EL (cell line): ENCODE results near the gene ISYNA1.

Experiments
- DNase-seq: peaks from one replicate; pipeline ENCODE4 v3.0.0-alpha.2; 2016

ISYNA1 gene

DNA sequence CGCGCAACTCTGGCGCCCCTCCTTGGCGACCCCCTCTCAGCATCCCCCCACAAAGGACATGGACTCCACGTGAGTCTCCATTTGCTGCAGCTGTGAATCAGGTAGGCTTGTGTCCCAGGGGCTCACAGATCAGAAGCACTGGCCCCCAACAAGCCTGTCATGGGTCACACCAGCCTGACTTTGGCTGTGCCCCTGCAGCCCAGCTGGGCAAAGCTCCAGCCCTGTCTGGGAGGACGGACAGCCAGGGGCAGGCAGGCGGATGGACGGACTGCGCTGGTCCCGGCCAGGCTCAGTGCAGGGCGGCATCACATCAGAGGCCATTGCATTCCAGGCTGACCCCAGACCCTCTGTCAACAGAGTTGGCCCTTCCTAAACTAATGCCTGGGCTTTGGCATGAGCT is 28.4 kb upstream of the ISYNA1 start:
- DNase-seq = no peak

GRCh38 chr19:18465964-18466339 is 28.0 kb upstream of the ISYNA1 start:
- DNase-seq = no peak

- DNase-seq = no peak
Measured at GRCh38 chr19:18465214-18465963, 27.5 kb upstream of the ISYNA1 start.

GRCh38 chr19:18464646-18465045 is 26.7 kb upstream of the ISYNA1 start:
- DNase-seq = peak; percentile 68

DNA sequence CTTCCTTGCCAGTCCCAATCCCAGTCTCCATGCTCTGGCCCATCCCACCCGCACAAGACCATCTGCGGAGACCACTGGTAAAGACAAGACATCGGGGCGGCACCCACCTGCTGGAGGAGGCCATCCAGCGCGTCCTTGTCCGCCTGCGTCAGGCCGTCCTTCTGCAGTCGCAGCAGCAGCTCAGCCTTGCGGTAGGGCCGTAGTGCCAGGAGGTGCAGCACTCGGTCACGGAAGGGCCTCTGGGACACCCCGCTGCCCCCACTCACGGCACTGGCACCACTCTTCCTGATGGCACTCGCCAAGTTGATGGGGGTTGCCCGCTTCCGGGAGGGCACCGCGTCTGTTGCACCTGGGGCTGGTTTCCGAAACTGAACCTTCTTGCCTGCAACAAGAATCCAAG is 23.5 kb upstream of the ISYNA1 start:
- DNase-seq = no peak

DNA sequence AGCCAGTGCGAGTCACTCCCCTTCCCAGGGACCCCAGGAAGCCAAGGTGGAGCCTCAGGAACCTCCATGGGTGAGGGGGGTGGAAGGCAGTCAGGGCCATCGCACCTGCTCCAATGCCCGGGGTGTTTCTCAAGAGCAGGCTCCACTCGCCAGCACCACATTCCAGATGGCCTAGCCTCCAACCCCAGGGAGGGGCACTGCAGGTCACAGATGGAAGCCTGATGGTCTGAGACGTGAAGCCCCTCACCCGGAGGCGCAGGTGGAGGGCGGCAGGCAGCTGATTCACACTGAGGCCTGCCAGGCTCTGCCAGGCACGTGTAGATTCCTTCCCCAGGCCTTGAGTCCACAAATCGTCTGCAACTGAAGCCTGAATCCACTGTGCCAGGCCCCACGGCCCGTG is 23.0 kb upstream of the ISYNA1 start:
- no peak for DNase-seq

GRCh38 chr19:18457483-18458331 is 19.8 kb upstream of the ISYNA1 start:
- no peak for DNase-seq

DNA sequence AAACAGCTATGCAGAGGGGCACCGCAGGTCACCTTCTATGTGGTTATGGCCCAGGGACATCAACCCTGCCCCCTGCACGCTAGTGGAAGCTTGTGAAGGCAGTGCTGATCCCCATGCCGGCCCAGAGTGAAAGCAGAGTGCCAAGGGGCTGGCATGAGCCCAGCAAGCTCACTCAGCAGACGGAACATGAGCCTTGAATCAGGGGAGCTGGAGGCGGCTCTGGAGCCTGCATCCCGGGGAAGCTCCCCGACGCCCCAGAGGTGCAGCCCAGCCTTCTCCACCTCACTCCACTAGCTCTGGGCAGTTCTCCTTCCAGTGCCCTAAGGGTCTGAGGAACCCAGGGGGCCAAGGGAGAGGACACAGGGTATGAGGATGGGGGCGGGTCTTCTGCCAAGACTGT is 19.0 kb upstream of the ISYNA1 start:
- no peak for DNase-seq

GRCh38 chr19:18456279-18456678 is 18.3 kb upstream of the ISYNA1 start:
- no peak for DNase-seq

- peak; percentile 62 for DNase-seq
Measured at GRCh38 chr19:18453269-18454024, 15.5 kb upstream of the ISYNA1 start.

DNA sequence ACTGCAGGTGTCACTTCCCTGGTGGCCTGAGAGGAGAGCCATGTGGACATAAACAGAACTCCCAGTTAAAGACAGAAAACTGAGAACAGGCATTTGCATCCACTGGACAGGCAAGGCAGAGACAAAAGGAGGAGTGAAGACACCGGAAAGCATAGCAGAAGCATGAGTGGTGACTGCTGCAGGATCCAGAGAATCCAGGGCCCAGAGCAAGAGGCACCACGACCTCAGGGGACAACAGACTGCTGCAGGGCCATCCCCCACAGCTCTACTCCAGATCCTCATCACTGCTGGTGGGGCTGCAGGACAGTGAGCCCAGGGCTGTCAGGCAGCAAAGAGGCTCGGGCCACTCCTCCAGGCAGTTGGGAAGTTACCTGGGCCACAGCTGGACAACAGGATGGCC is 14.5 kb upstream of the ISYNA1 start:
- DNase-seq = no peak

DNA sequence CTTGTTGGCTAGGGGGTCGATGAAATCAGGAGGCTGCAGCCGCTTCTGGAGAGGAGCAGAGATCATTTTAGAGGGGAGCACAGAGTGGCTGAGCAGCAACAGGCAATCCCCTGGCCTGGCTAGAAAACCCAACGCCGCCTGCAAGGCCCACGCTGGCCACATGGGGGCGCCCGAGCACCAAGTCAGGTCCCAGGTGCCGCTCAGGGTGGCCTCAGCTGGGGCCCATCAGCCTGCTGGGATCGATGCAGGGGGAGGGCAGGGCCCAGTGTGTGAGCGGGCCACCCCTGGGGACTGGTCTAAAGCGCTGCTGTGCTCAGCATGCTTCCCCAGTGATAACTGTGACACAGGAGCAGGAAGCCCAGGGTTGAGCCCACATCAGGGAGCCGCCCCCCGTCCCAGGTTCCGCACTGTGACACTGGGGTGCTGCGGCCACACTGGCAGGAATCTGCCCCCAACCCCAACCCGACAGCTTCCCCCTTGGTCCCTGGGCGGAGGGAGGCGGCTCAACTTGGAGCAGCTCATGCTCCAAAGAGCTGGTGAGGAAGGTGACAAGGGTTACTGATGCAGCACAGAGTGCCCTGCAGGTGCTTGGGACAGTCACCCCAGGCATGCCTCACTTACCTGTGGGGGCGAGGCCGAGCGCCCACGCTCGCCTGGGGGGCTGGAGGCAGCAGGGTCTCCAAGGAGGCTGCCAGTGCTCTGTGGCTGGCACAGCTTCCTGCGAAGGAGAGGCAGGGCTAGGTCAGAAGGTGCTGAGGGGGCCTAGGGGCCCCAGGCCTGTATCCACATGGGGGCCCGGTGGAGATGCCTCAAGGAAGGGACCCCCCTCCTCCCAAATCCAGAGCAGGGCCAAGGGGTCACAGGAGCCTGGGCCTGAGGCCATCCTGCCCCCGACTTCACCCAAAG is 13.3 kb upstream of the ISYNA1 start:
- peak; percentile 74 for DNase-seq

DNA sequence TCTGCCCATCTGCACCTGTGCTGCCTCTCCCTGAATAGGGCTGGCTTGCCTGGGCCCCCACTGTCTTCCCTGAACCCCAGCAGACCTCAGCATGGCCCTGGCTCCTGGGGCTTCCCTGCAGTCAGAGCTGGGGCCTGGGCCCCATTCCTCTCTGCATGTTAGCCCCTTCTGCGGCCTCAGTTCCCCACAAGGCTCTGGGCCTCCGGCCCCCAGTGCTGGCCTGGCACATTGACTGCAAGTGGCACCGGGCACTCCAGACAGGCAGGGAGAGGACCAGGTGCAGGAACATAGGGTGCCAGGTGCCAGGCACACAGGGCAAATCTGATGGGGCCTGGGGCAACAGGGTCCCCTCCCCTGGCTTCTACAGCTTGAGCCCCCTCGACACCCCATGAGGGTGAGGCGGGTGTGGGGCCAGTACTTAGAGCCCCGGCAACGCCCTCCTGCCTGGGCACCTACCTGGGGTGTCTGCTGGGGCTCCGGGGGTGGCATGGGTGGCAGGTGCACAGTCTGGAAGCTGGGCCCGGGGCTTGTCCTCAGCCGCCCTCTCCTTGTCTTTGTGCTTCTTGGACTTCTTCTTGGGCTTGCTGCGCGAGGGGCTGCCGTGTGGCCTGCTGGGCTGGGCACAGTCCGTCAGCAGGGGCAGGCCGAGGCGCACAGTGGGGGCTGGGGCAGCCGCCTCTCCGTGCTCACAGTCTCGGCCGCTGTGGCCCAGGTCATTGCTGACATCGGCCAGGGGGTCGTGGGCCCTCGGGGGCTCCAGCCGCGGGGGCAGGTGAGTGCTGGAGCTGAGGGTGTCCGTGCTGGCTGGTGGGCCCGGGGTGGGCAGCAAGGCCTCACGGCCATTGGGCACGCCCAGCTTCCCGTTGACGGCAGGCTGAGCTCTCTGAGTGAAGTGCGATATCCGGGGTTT is 12.3 kb upstream of the ISYNA1 start:
- no peak for DNase-seq

GRCh38 chr19:18449552-18449951 is 11.6 kb upstream of the ISYNA1 start:
- no peak for DNase-seq

DNA sequence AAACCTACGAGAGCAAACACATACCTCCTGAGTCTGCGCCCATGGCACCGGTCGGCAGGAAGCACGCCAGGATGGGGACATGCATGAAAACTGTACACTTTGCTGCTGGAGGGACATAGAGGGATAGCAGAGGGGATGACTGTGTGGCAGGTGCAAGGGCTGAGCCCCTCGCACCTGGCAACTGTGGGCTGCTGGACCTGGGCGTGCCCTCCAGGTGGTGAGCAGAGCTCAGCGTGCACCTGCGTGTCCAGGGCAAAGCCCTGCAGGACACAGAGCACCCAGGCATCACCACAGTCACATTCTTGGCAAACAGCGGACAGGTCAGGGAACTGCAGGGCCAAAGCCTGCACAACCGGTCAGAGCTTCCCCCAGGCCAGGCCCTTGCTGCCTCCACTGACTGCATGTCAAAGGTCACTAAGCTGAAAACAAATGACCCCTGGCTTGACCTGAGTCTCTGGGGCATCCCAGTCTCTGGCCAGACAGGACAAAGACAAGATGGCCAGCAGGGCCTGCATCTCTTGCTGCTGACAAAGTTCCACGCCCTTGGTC is 9.0 kb upstream of the ISYNA1 start:
- DNase-seq = no peak

GRCh38 chr19:18446145-18446810 is 8.3 kb upstream of the ISYNA1 start:
- no peak for DNase-seq

DNA sequence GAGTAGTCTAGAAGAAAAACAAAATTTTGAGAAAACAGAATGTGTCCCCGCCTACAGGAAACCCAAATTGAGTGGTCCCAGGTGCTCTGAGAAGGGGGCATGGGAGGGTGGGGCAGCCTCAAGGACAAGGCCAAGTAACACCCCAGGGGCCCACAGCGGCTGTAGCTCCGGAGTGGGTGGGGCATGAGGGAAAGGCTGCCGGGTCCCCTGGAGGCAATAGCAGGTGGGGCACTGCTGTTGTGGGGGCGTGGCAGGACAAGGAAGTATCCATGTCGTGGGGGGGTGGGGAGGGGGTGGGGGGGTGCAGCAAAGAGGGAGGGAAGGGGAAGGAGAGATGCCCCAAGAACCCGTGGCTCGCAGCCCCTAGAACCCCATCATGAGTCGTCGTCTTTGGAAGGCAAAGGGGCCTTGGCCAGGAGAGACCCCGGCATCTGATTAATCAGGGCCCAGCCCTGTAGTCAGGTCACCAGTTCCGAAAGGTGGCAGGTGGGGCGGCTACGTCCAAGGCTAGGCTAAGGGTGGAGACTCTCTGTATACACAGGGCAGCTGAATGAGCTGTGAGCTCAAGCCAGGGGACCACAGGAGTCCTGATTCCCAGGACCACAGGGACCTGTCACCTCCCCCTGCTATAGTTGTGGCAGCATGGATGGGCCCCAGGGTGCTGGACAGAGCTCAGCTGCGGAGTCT is 7.5 kb upstream of the ISYNA1 start:
- no peak for DNase-seq

- DNase-seq = no peak
Measured at GRCh38 chr19:18444513-18444912, 6.6 kb upstream of the ISYNA1 start.

- DNase-seq = no peak
Measured at GRCh38 chr19:18443831-18444230, 5.9 kb upstream of the ISYNA1 start.

- DNase-seq = no peak
Measured at GRCh38 chr19:18443406-18443805, 5.5 kb upstream of the ISYNA1 start.
